CD4-positive, alpha-beta T cell treated with Interleukin-15 for 4 hours (primary cell): Measurements from ENCODE around the gene SCN1A.
"Not testable (repeated sequence)": the region's sequence is repeated elsewhere in the genome, so short reads cannot be mapped to it uniquely, and the experiment has no call there.

Experiments used
- DNase-seq: peaks from one replicate; pipeline ENCODE4 v3.0.0-alpha.2; 2020; ENCODE audit warnings: low spot score

Gene SCN1A

GRCh38 chr2:166081131-166081632 is 46.6 kb downstream of the SCN1A start:
- DNase-seq: no peak

GRCh38 chr2:166074430-166074829 is 53.4 kb downstream of the SCN1A start:
- DNase-seq: no peak

GRCh38 chr2:166074011-166074410 is 53.8 kb downstream of the SCN1A start:
- no peak for DNase-seq

GRCh38 chr2:166070231-166070630 is 57.6 kb downstream of the SCN1A start:
- DNase-seq: no peak

GRCh38 chr2:166068981-166069380 is 58.8 kb downstream of the SCN1A start:
- DNase-seq: no peak

- no peak for DNase-seq
These were observed 60.6 kb downstream of the SCN1A start for GRCh38 chr2:166067229-166067628.

GRCh38 chr2:166060191-166060590 is 67.6 kb downstream of the SCN1A start:
- no peak for DNase-seq

GRCh38 chr2:166057370-166058164 is 70.3 kb downstream of the SCN1A start:
- DNase-seq: no peak

- DNase-seq: no peak
These were observed 82.9 kb downstream of the SCN1A start for GRCh38 chr2:166044853-166045483.

- DNase-seq: no peak
These were observed 84.9 kb downstream of the SCN1A start for GRCh38 chr2:166042768-166043390.

- DNase-seq: no peak
These were observed 85.5 kb downstream of the SCN1A start for GRCh38 chr2:166042356-166042755.

GRCh38 chr2:166041613-166042012 is 86.2 kb downstream of the SCN1A start:
- no peak for DNase-seq

GRCh38 chr2:166032361-166032760 is 95.5 kb downstream of the SCN1A start:
- DNase-seq: no peak

GRCh38 chr2:166031054-166031453 is 96.8 kb downstream of the SCN1A start:
- DNase-seq: no peak

GRCh38 chr2:166025313-166025712 is 102.5 kb downstream of the SCN1A start:
- no peak for DNase-seq

- DNase-seq: no peak
These were observed 110.6 kb downstream of the SCN1A start for GRCh38 chr2:166017208-166017607.

- no peak for DNase-seq
These were observed 113.9 kb downstream of the SCN1A start for GRCh38 chr2:166013878-166014277.

- no peak for DNase-seq
These were observed 116.2 kb downstream of the SCN1A start for GRCh38 chr2:166011660-166012059.

- no peak for DNase-seq
These were observed 127.4 kb downstream of the SCN1A start for GRCh38 chr2:166000401-166000800.

GRCh38 chr2:165990846-165991245 is 137.0 kb downstream of the SCN1A start:
- DNase-seq: no peak

GRCh38 chr2:165989851-165990250 is 138.0 kb downstream of the SCN1A start:
- DNase-seq: no peak

GRCh38 chr2:165985120-165985519 is 142.7 kb downstream of the SCN1A start:
- DNase-seq: no peak

- not testable (repeated sequence) for DNase-seq
These were observed 155.7 kb downstream of the SCN1A start for GRCh38 chr2:165972161-165972560.
